ENCODE results near the gene TTC34. TPM values are rescaled to one million over a fixed set of nuclear protein-coding genes. Genes with fewer than 3 reads are reported as not detected.

The TTC34 gene
- polyA plus RNA-seq, 3 donors, result 0.03 to 1.00 TPM; not detected in 1

- Mint-ChIP-seq H3K27ac (no peak overlapping the region), H3K4me1 (no peaks in the 10 kb centered on the region), H3K4me3 (no peak overlapping the region), H3K27me3 (ENCODE audit: low read depth in 3 of 3) (peaks cover 2 to 16% (median 14%) of the 10 kb centered on the region in 3 donors), H3K36me3 (no peaks in the 10 kb centered on the region), H3K9me3 (peaks cover 0 to 4% (median 2%) of the 10 kb centered on the region in 7 donors)
- WGBS (ENCODE audit: insufficient coverage), result 87% methylated on average over 11 of the region's 13 CpGs
- Histone ChIP-seq H3K9me3 (replicated peaks in 1 of 2; ENCODE audit: control insufficient read depth in 1 of 2, insufficient read depth in 1 of 2, low read length in 2 of 2) (no peaks in the 10 kb centered on the region), H3K4me3 (replicated peaks in 1 of 3; ENCODE audit: low read depth in 2 of 3, low read length in 3 of 3) (no peak overlapping the region), H3K4me2 (replicated peaks; ENCODE audit: extremely low read depth, low read length, poor library complexity, severe bottlenecking) (no peak overlapping the region), H3K27me3 (ENCODE audit: control insufficient read depth in 2 of 2, insufficient read depth in 2 of 2, low read length in 2 of 2) (no peaks in the 10 kb centered on the region), H3K4me1 (ENCODE audit: control insufficient read depth in 1 of 2, insufficient read depth in 2 of 2, low read length in 2 of 2) (no peaks in the 10 kb centered on the region), H3K36me3 (replicated peaks in 1 of 2; ENCODE audit: control insufficient read depth in 1 of 2, insufficient read depth in 2 of 2, low read length in 2 of 2) (no peaks in the 10 kb centered on the region), H2AFZ (ENCODE audit: insufficient read depth, low read depth, low read length, poor library complexity, severe bottlenecking) (no peak overlapping the region), H3K27ac (ENCODE audit: low read depth in 1 of 2, low read length in 2 of 2) (no peak overlapping the region), H3K9ac (ENCODE audit: insufficient read depth, low read length, poor library complexity, severe bottlenecking) (no peak overlapping the region), H4K20me1 (ENCODE audit: insufficient read depth, low read length) (no peaks in the 10 kb centered on the region), H3K79me2 (ENCODE audit: insufficient read depth, low read length) (no peaks in the 10 kb centered on the region)
- no peak for DNase-seq
- TF ChIP-seq CTCF (IDR thresholded peaks at IDR 0.05), result no peak
- intact Hi-C loops (cut with micrococcal nuclease), result no loop called here
Observed at GRCh38 chr1:2607641-2608091, 193.8 kb downstream of the TTC34 start.

- no peak overlapping the region for H3K27ac ChIP-seq (ENCODE audit: low read depth in 1 of 2, low read length in 2 of 2)
- H3K27me3 ChIP-seq (ENCODE audit: control insufficient read depth in 2 of 2, insufficient read depth in 2 of 2, low read length in 2 of 2), result no peaks in the 10 kb centered on the region
- Mint-ChIP-seq H3K9me3 (peaks cover 0 to 3% (median 0%) of the 10 kb centered on the region in 7 donors), H3K4me1 (no peaks in the 10 kb centered on the region), H3K36me3 (no peaks in the 10 kb centered on the region), H3K4me3 (no peak overlapping the region), H3K27me3 (ENCODE audit: low read depth in 3 of 3) (peaks cover 2 to 18% (median 13%) of the 10 kb centered on the region in 3 donors), H3K27ac (peak overlapping the region in 1 of 7 donors; percentile 61)
- H3K36me3 ChIP-seq (replicated peaks in 1 of 2; ENCODE audit: control insufficient read depth in 1 of 2, insufficient read depth in 2 of 2, low read length in 2 of 2), result no peaks in the 10 kb centered on the region
- no peak overlapping the region for H3K9ac ChIP-seq (ENCODE audit: insufficient read depth, low read length, poor library complexity, severe bottlenecking)
- H3K4me3 ChIP-seq (replicated peaks in 1 of 3; ENCODE audit: low read depth in 2 of 3, low read length in 3 of 3), result no peak overlapping the region
- H3K79me2 ChIP-seq (ENCODE audit: insufficient read depth, low read length), result no peaks in the 10 kb centered on the region
- H3K4me2 ChIP-seq (replicated peaks; ENCODE audit: extremely low read depth, low read length, poor library complexity, severe bottlenecking), result no peak overlapping the region
- H3K4me1 ChIP-seq (ENCODE audit: control insufficient read depth in 1 of 2, insufficient read depth in 2 of 2, low read length in 2 of 2), result no peaks in the 10 kb centered on the region
- intact Hi-C loops (cut with micrococcal nuclease), result no loop called here
- DNase-seq, result no peak
- H2AFZ ChIP-seq (ENCODE audit: insufficient read depth, low read depth, low read length, poor library complexity, severe bottlenecking), result no peak overlapping the region
- WGBS (ENCODE audit: insufficient coverage), result 93% methylated on average over 34 of the region's 36 CpGs
- no peaks in the 10 kb centered on the region for H3K9me3 ChIP-seq (replicated peaks in 1 of 2; ENCODE audit: control insufficient read depth in 1 of 2, insufficient read depth in 1 of 2, low read length in 2 of 2)
- no peak for TF ChIP-seq CTCF (IDR thresholded peaks at IDR 0.05)
- H4K20me1 ChIP-seq (ENCODE audit: insufficient read depth, low read length), result no peaks in the 10 kb centered on the region
Observed at GRCh38 chr1:2606881-2607621, 194.4 kb downstream of the TTC34 start.
